Stimulated activated CD8-positive, alpha-beta memory T cell treated with anti-CD3 and anti-CD28 coated beads, Interleukin-7, amount 100 ng/mL, for 24 hours (primary cell): ENCODE measurements around the gene TRPV2.

Experiments
- DNase-seq: peaks from one replicate; pipeline ENCODE4 v3.0.0-alpha.2; 2020; ENCODE audit warnings: low read depth

Gene TRPV2

DNA sequence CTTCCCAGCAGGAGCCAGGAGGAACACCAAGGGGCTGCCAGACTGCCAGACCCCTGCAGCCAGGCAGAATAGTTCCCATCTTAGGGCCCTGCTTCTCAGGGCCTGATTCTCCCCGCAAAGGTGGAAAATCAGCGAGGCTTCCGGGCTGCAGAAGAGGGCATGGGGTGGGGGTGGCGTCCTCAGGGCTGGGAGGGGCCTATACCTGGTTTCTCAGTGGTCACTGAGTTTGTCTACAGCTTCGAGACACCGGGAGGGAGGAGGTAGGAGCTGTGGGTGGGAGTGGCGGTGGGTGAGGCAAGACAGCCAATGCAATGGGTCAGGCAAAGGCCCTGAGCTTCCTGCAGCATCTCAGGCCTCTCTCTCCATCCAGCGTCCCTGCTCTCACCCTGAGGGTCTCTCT lies 62.3 kb downstream of the TRPV2 start:
- no peak for DNase-seq

DNA sequence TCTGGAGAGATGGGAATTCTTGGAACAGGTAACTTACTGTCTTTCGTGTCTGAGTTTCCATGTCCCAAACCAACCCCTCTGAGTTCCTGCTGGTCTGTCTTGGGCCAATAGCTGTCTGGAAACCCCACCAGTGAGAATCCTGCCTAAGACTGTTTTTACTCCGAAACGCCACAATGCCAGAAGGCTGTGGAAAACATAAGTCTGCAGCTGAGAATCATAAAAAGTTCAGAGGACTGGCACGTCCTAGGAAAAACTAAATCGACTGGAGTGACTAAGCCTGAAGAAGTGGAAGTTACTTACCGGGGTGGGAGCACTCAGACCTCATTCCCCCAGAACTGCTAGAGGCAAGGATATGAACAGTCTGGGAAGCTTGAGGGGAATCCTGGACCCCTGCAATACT lies 63.3 kb downstream of the TRPV2 start:
- no peak for DNase-seq

- no peak for DNase-seq
Measured at GRCh38 chr17:16479264-16479663, 63.9 kb downstream of the TRPV2 start.

DNA sequence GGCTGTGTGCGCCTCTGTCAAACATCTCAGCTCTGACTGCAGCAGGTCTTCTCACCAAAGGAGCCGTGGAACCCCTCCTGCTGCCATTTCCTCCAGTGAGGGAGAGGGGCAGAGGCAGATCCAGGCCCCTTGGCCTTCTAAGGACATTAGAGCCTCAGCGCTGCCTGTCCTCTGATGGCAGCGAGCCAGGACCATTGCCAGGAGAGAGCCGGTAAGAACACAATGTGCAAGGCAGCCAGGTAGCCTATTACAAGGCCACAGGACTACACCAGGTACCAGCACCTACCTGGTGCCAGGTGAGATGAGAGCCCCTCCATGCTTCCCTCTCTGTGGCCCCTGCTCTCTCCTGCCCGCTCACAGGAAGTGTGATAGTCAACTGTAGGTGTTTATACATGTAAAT lies 65.6 kb downstream of the TRPV2 start:
- DNase-seq, result no peak

GRCh38 chr17:16482253-16482652 lies 66.9 kb downstream of the TRPV2 start:
- DNase-seq, result no peak

DNA sequence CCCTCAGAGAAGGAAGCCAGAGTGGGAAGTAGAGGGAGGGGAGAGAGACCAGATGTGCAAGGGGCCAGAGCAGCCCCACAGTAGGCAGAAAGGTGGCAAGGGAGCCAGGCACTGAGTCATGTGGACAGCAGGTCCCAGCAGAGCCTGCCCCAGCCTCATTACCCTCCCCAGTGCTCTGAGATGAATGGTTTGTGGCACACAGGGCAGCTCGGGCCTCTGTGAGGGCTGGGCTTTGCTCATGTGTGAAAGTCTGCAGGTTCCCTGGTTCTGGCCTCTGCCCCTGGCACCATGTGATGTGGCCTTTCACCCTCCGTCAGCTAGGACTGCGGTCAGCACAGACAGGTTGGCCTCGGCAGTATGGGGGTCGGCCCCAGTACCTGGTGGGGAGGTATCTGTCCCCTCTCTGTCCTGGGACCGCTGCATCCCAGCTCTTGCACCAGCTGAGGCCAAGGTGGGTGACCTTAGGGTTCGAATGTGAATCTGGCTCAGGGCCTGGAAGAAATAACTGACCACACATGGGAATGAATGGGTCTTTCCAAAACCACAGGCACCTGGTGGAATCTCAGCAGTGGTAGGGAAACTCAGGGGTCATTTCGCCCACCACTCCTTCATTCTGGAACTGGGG lies 67.8 kb downstream of the TRPV2 start:
- no peak for DNase-seq

DNA sequence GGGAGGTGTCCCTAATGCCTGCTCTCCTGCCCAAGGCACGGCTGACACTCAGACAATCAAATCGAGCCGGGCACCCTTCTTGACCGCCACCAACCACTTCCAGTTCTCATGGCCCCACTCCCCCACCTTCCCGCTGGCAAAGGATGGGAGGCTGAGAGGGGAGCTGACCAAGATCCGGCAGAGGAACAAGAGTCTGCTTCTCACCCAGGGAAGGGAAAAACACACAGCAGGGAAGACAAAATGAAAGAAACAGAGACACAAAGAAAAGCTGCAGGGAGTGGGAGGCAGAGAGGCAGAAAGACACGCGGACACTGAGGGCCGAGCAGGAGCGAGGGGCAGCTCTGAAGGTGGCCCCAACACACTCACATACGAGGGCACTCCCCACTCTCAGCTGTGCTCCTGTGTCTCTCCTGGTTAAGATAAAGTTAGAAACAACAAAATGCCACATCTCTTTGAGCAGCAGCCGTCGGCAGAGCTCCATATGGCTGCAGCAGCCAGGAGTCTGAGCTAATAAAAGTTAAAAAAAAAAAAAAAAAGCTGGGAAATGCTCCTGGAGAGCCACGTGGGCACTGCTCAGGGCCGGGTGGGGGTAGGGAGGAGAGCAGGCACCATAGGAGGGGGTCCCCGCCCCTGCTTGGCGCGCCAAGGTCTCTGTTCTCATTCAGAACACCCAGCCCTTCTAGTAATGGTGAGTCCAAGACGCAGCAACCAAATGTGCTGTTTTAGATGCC lies 69.2 kb downstream of the TRPV2 start:
- no peak for DNase-seq
